ENCODE results near the gene CCR9.

CCR9 gene

DNA sequence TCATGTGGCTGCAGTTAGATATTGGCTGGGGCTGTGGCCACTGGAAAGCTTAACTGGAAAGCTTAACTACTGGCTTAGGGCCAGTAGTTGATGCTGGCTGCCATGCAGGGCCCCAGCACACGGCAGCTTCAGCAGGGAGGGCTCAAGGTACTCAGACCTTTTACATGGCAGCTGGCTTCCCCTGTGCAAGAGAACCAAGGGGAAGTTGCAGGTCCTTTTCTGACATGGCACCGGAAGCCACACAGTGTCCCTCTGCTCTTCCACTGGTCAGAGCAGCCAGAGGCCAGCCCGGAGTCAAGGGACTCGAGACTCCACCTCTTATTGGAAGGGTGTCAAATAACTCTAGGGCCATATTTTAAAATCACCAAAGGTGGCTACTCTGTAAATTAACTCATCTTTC is 24.5 kb downstream of the CCR9 start:
- DNase-seq: no peak

DNA sequence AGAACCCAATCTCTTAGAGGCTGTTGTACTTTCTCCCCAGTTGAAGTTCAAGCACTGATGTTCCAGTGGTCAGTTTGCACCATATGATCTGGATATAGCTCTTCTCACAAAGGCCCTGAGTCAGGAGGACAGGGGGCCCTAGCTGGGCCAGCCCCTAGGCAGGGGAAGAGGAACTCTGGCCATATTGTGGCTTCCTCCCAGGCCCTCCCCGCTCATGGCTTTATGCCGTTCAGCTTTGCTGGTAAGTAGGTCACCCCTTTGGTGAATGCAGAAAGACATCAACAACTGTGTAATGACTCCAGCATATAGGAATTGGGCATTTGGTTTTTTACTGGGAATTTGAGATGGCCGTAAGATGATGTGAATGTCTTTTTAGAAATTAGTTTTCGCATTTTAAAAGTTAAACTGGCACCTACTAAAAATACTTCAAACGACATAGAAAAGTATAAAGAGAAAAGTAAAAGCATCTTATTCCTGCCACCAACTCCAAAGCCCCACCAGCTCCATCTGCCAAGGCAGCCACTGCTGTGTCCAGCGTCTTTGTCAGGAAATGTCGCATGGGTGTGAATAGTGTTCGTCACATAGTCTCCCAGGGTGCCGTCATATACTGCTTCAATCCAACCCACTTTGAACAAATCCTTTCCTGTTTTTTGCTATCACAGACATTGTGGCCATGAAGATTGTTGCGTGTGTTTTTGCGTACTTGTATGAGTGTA is 25.3 kb downstream of the CCR9 start:
- DNase-seq: no peak

DNA sequence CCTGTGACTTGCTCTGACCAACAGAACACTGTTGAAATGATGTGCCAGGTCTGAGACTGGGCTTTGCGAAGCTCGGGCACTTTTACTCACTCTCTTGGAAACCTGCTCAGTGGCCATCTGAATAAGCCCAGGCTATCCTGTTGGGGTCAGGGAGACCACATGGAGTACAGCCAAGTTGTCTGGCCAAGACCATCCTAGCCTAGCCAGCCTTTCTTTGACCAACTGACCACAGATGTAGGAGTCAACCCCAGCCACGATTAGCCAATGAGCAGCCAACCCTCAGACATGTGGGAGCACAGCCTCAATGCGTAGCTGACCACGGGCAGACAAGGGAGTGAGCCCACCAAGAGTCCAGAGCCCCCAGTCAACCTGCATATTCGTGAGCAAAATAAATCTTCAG is 26.1 kb downstream of the CCR9 start:
- DNase-seq: no peak

DNA sequence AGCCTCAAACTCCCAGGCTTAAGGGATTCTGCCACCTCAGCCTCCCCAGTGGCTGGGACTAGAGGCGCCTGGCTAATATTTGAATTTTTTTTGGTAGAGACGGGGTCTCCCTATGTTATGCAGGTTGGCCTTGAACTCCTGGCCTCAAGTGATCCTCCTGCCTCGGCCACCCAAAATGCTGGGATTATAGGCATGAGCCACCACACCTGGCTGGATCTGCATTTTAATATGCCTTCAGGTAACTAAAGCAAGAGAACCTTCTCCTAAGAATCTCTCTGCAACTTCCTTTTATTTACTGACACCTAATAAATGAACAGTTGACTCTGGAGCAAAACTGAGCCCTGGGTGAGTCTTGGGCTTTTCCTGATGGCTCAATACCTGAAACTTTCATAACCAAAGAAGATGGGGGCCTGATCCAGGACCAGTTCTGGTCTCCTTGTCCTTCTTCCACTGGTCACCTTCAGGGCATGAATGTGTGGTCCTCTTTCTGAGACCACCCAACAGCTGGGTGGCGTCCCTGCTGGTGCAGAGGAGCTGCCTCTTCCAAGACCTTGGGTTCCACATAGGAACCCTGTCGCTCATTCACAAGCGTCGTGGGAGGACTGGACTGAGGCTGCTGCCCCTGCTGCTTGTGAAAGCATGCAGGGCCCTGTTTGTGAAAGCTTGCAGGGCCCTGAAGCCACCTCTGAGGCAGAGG is 28.2 kb downstream of the CCR9 start:
- no peak for DNase-seq

DNA sequence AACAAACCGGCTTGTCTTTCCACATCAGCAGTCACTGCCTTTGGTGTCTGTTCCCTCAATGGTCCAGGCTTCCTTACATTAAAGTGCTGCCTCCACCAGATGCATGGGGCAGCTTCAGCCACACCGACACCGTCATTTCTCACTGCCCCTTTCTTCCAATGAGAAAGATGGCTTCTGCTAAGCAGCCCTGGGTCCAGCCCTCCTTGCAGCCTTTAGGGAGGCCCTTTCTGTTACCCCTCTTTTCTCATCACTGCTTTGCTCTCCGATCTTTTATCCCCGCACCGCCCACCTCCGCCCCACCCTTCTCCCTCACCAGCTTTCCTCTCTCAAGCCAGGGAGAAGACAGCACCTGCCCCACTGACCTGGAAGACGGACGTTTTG is 28.7 kb downstream of the CCR9 start:
- no peak for DNase-seq

DNA sequence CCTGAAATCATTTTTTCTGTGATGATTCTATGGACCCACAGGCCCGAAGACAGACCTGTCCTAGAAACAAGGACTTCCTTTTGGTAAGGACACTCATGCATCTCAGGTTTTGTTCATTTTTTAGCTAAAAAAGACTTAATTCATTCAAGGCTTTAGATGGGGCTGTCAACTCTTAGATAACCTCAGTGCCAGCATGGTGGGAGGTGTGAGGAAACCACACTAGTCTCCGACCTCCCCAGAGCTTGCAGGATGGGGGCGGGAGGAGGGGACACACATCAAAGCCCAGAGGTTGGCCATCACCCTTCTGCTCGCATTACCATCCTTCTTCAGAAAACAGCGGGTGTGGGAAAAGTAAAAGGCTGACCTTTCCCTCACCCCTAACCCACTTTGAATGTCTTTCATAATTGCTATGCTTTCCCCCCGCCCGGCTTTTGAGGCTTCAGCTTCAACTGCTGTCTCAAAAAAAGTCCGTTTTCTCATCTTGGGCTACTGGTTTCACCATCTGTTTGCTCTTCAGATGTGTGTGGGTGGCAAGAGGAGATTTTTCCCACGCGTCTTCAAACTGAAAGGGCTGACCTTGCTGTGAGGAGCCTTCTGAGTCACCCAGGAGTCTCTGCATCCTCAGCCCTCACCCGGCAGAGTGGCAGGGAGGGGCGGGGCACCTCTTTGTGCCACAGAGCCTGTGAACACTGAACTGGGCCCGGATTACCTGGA is 29.3 kb downstream of the CCR9 start:
- DNase-seq: peak; percentile 69

DNA sequence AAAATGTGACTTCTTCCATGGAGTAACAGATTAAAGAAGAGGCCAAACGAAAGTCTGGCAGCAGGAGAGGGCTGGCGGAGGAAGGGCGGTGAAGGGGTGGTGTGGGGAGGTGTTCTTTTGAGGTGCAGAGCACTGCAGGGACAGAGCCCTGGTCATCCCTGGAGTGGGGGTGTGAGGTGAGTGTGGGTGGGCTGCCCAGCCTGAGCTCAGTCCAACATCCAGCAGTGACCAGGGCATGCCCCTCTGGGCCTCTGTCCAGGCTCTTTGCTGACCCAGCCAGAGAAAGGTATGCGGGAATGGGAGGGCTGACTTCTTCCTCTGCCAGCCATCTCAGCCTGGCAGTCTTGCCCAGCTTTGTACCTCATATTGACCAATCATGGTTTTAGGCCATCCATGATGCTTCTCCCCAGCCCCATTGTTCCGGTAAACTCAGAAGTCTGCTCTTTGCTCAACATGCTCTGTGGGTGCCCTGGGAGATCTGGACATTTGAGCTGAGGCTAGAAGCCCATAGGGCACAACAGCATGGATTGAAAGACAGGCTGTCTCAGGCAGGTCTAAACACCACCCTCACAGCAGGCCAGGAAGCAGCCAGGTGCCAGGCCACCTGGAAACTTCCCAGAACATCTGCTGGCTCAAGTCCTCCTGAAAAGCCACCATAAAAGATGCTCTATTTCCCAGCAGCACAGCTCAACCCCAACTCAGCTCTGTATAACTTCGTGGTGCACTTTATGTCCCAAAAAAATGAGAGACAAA is 31.0 kb downstream of the CCR9 start:
- no peak for DNase-seq

DNA sequence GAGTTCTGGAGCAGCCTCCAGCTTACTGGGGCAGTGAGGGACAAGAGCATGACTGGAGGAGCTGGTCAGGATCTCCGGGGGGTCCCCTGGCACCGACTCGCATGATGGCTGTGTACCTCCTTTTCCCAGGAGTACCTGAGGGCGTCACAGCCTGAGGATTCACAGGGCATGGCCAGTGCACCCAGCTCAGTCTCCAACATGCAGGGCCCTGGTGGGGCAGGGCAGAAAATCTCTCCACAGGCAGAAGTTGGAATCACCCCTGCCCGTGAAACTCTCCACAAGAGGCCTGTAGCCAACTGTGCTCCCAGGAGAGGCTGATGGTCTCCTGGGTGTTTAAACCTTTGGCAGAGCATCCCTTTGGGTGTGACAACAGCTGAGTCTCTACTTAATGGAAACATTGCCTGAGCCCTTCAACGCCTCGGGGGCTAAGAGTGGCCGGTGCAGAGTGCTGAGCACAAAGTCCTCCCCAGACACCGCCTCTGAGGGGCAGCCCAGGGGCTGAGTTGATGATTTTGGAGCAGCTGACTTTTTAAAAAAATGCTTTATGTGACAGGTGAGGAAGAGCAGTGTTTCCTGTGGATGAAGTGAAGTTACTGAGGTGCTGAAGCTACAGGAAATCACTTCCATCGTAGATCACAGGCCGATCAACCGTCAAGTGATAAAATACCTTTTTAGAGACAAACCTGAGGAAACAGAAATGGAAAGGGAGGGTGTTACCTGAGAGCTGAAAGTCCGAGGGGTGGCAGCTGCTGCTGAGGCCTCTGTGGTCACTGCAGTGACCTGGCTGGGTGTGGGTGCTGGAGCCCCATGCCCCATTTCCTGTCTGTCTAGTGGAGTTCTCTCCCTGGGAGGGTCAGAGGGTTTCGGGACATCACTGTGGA is 35.1 kb downstream of the CCR9 start:
- DNase-seq: no peak

DNA sequence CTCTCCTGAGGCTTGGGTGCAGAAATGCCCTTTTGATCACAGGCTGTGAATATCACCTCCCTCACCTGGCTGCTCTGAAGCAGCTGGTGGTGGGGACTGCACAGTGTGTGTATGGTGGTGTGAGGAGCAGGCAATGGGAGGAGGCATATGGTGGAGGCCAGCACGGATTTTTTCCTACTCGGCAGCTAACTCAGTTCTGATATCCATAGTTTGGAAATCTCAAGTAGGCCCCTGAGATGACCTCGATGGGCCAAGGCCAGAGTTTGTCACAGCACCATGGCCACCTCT is 35.6 kb downstream of the CCR9 start:
- DNase-seq: no peak

DNA sequence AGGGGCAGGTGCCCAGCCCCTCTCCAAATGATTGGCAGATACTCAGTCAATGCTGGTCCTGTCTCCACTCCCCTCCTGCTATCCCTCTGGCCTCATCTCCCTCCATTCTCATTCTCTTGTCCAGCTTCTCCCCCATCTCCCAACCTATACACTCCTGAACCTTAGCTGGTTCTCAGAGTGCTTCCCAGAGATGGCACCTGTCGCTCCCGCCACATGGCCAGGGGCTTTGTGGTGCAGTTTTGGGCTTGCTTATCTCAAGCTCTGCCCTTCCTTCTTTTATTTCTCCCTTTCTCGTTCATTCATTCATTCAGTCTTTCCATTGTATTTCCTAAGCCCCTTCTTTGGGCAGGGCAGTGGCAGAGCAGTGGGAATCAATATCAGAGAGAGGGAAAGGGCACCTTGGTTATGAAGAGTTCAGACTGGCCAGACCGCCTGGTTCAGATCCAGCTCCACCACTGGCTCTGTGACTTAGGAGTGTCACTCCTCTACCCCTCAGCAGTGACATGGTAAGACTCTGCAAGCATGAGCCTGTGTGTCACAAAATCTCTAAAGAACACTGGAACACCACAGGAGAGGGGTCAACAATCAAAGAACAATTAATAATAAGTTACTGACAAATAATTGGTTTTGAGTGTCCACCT is 36.7 kb downstream of the CCR9 start:
- no peak for DNase-seq

DNA sequence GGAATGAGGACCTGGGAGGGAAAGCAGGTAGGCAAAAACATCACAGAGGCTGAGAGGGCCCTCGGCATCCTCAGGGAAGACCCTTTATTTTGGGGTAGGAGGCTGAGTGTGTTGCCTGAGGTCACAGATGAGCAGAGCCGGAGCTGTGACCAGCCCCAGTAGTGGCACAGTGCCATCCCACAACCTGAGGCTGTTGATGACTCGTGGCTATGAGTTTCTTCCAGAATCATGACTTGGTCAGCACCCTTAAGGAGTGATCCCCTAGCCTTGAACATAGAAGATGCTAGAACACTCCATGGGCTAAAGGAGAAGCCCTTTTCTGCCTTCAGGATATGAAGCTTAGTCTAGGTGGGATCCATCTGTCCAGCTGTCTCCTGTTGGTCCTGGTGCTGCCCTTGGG is 37.4 kb downstream of the CCR9 start:
- DNase-seq: peak; percentile 3

DNA sequence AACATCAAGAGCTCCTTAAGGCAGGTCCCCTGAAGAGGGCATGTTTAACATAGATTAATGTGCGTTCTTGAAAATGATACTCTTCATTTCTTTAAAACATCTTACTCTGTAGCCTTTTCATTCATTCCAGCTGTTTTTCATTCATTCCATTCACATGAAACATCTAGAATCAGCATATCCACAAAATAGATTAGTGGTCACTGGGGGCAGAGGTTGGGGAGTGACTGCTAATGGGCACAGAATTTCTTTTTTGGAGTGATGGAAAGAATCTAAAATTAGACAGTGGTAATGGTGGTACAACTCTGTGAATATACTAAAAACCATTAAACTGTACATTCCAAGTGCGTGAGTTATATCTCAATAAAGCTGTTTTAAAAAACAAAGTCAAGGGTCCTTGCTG is 41.5 kb downstream of the CCR9 start:
- DNase-seq: no peak

DNA sequence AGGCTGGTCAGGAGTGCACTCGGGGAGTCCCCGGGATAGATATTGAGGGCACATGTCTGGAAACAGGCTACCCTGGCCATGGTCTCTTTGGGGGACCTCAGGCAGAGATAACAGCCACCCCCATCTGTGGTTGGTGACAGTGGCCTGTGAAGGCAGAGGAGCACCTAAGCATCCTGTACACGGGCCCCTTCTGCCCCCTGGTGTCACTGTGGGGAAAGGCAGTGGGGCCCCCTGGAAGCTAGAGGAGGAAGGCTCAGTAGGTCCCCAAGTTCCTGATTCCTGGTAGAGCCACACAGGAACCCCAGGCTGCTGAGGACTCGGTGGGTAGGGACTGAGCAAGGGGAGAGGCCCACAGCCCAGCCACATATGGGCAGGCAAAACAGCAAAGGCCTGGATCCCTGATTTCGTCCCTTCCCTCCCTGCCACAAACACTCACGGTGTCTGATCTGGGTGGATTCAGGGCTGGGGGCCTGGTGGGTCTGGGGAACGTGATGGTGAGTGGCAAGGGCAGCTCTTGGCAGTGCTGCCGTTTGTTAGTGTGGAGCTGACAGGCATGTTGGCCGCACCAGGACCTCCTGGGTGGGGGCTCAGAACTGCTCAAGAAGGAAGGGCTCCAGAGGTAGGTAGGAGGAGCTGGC is 42.8 kb downstream of the CCR9 start:
- peak; percentile 26 for DNase-seq

DNA sequence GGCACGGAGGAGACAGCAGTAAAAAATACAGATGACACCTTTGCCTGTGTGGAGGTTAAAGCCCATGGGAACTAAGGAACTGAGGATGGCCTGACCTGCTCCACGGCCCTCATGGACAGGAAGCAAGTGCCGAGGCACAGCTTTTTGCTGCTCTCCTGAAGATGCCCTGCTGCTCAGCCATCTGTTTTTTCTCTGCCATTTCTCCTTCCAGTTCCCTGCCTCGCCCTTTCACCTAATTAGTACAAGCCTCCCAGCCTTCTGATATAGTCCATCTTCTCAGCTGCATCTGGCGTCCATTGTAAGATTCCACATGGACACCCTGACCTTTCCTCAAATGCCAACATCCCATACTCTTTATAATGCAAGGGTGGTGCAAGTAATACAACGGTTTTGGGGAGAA is 45.2 kb downstream of the CCR9 start:
- DNase-seq: no peak

DNA sequence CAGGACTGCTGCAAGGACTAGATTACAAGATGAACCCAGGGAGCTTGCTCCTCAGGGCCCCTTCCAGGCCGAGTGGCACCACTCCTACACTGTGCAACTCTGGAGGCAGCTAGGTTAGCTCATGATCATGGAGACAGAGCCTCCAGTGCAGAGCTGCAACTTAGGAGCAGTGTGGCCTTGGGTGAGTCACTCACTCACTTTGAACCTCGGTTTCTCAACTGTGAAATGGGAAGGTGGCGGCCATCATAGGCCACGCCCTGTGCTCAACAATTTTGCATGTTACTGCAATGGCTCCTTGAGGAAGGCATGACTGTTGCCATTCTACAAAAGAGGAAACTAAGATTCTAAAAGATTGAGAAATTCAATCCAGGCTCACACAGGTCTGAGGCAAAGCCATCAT is 45.8 kb downstream of the CCR9 start:
- no peak for DNase-seq

DNA sequence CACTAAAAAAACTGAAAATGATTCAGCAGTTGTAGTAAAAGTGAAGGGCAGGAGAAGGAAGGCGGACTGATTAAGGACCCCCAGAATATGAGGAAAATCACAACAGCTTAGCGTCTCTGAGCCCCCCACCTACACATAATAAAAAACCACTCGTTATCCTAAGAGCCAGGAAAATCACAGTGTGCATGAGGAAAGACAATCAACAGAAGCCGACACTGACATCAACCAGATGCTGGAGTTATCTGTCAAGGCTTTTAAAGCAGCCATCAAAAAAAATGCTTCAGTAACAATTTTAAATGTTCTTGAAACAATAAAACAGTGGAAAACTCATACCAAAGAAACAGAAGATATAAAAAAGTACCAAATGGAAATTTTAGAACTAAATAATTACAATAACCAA is 47.2 kb downstream of the CCR9 start:
- no peak for DNase-seq

DNA sequence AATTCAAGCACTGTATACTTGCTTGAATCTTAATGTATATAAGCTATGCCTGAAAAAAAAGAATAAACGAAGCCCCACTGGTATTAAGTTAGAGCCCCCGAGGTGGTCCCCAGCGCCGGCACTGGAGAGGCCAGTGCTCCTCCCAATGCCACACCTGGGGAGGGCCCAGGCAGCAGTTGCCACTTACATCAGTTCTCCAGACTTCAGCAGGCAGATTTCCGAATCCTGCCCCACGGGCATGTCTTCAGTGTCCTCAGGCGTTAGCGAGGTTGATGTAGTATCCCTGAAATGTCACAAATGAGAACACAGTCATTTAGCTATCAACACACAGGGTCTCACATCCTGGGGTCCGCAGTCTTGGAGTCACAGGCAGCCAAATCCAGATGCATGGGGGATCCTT is 49.9 kb downstream of the CCR9 start:
- DNase-seq: no peak

DNA sequence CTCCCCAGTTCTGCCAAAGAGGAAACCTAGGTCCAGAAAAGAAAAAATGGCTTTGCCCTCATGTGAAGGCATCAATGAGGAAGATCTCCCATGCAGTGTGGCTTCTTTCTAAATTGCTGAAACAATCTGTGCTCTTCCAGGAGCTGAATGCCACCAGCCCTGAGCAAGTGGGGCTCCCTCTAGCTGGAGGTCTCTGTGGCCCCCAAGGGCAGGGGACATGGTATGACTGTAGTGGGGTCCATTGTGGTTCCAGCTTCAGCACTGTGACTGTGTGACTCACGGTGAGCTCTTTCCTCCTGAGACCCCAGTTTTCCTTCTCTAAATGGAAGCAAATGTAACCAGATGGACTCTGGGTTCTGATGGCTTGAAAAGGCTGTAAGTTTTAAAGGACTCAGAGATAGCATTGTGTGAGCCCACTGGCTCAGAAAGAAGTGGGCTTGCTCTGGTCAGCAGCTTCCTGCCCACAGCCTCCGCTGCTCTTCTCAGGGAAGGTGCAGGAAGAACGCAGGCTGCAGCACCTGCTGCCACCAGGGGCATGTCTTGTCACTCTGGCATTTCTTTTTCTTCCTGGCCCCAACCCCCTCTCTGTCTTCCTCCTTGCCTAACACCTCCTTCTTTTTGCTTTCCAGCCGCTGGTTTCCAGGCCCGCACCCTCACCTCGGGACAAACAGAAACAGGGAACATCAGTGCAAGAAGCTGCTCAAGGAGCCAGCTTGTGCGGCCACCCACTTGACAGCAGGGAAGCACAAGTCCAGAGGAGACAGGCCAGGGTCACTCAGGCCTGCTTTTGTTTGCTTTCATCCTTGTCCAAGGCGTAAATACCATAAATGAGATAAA is 51.1 kb downstream of the CCR9 start:
- DNase-seq: no peak

DNA sequence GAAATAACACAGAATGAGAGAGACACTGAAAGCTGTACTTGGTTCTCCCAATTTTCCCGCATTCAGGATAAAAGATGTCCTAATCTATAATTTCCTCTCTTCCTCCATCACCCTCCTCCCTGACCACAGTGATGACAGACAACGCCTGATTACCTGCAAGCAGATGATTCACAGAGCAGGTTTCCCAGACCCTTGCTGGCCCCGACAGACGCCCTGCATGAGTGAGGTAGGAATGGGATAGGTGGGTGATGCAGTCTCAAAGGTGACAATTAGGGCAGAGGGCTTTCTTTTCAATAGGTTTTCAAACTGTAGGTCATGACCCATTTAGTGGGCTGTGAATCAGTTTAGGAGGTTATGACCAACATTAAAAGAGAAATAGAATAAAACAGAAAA is 51.7 kb downstream of the CCR9 start:
- DNase-seq: no peak

DNA sequence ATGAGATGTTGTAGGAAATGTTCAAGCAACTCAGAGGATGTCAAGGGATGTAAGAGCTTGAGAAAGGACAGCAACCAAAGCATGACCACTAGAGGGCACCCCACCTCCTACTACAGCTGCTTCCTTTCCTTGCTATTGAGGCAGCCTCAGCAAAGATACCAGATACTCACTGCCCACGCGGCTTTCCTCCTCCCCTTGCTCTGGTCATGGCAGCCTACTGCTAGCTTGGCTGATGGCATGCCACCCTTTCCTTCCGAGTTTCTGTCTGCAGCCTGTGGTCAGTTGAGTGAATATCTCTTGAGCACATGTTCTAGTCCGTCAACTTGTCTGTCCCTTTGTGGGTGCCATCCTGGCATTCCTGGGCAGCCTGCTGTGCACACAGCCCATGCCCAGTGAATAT is 52.5 kb downstream of the CCR9 start:
- DNase-seq: peak; percentile 88

DNA sequence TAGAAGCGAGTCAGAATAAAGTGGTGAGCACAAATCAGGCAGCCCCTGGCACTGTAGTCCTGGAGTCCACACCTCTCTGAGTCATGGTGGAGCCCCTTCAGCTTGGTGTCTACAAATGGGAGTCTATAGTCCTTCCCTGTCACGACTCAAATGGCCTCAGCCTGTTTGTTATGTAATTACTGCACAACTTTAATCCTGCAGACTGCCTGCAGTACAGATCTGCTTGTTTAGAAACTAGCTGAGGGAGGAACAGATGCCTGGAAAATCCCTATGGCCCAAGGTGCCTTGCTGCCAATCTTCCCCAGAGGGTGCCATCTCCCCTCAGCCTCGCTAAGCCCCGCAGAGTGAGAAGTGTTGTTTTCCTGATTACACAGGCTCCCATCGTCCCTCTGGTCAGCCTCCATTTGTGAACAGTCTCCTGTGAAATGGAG is 53.0 kb downstream of the CCR9 start:
- DNase-seq: no peak

Measured in kidney glomerular epithelial cell (primary cell).